HG03571 (cell line): ENCODE data around the gene C2CD4C.
"Not testable (repeated sequence)": the region's sequence is repeated elsewhere in the genome, so short reads cannot be mapped to it uniquely, and the experiment has no call there.

Experiments used
- ATAC-seq: cut with Tn5 transposase; IDR thresholded peaks from one replicate; pipeline ENCODE4 v1.9.1; 2021; ENCODE audit not compliant: unreplicated experiment

Gene C2CD4C

GRCh38 chr19:401866-402511, 7.0 kb downstream of the C2CD4C start:
- ATAC-seq, result no peak

- no peak for ATAC-seq
Measured at GRCh38 chr19:400976-401865, 7.7 kb downstream of the C2CD4C start.

GRCh38 chr19:399370-399769, 9.6 kb downstream of the C2CD4C start:
- no peak for ATAC-seq

- ATAC-seq, result no peak
Measured at GRCh38 chr19:398719-399118, 10.2 kb downstream of the C2CD4C start.

- no peak for ATAC-seq
Measured at GRCh38 chr19:397941-398706, 10.8 kb downstream of the C2CD4C start.

- no peak for ATAC-seq
Measured at GRCh38 chr19:397321-397720, 11.6 kb downstream of the C2CD4C start.

GRCh38 chr19:395467-395866, 13.5 kb downstream of the C2CD4C start:
- no peak for ATAC-seq

GRCh38 chr19:394857-395256, 14.1 kb downstream of the C2CD4C start:
- ATAC-seq, result not testable (repeated sequence)

- not testable (repeated sequence) for ATAC-seq
Measured at GRCh38 chr19:393560-393959, 15.4 kb downstream of the C2CD4C start.

GRCh38 chr19:392375-392970, 16.5 kb downstream of the C2CD4C start:
- no peak for ATAC-seq

- ATAC-seq, result no peak
Measured at GRCh38 chr19:391726-392374, 17.1 kb downstream of the C2CD4C start.

GRCh38 chr19:391207-391557, 17.8 kb downstream of the C2CD4C start:
- ATAC-seq, result no peak

- no peak for ATAC-seq
Measured at GRCh38 chr19:390386-391206, 18.4 kb downstream of the C2CD4C start.

GRCh38 chr19:389935-390289, 19.0 kb downstream of the C2CD4C start:
- ATAC-seq, result no peak

- ATAC-seq, result no peak
Measured at GRCh38 chr19:389255-389934, 19.6 kb downstream of the C2CD4C start.

- ATAC-seq, result no peak
Measured at GRCh38 chr19:388691-389090, 20.3 kb downstream of the C2CD4C start.

- no peak for ATAC-seq
Measured at GRCh38 chr19:387777-388176, 21.2 kb downstream of the C2CD4C start.

- ATAC-seq, result not testable (repeated sequence)
Measured at GRCh38 chr19:386632-387301, 22.2 kb downstream of the C2CD4C start.

GRCh38 chr19:386189-386588, 22.8 kb downstream of the C2CD4C start:
- not testable (repeated sequence) for ATAC-seq
